Subcutaneous abdominal adipose tissue (tissue), 5 donors: Measurements from ENCODE around the gene U2SURP.

Source experiments
- H3K27ac ChIP-seq: one replicate; pipeline ENCODE4 v1.7.0; 2013; ENCODE audit warnings: low read depth, mild to moderate bottlenecking, inconsistent platforms, low read length, moderate library complexity
- H3K27me3 ChIP-seq, 5 donors: one replicate each; pipeline ENCODE4 v1.7.0; 2013; ENCODE audit warnings: low read length in 5 of 5, inconsistent platforms in 1 of 5; ENCODE audit not compliant: control insufficient read depth in 5 of 5, insufficient read depth in 4 of 5
- H3K36me3 ChIP-seq, 5 donors: one replicate each; pipeline ENCODE4 v1.7.0; 2013; ENCODE audit warnings: low read length in 5 of 5; ENCODE audit not compliant: control insufficient read depth in 5 of 5, insufficient read depth in 5 of 5
- H3K4me1 ChIP-seq, 5 donors: one replicate each; pipeline ENCODE4 v1.7.0; 2013; ENCODE audit warnings: low read length in 5 of 5, mild to moderate bottlenecking in 3 of 5, moderate library complexity in 1 of 5; ENCODE audit not compliant: control insufficient read depth in 5 of 5, insufficient read depth in 5 of 5
- H3K4me3 ChIP-seq, 5 donors: one replicate each; pipeline ENCODE4 v1.7.0; 2013; ENCODE audit warnings: low read length in 5 of 5, low read depth in 1 of 5
- H3K9ac ChIP-seq, 5 donors: one replicate each; pipeline ENCODE4 v1.7.0; 2013; ENCODE audit warnings: low read length in 5 of 5, mild to moderate bottlenecking in 4 of 5, moderate library complexity in 3 of 5
- H3K9me3 ChIP-seq, 5 donors: one replicate each; pipeline ENCODE4 v1.7.0; 2013; ENCODE audit warnings: low read length in 5 of 5; ENCODE audit not compliant: control insufficient read depth in 5 of 5
- donor health status: healthy.
- donor health status: healthy.
- donor health status: healthy.
- donor health status: healthy.
- donor health status: healthy.

The U2SURP gene

GRCh38 chr3:142963234-142963515, 38.2 kb upstream of the U2SURP start:
- Histone ChIP-seq H3K4me1 (peaks cover 2 to 13% (median 8%) of the 10 kb centered on the region in 5 donors), H3K9ac (no peak overlapping the region), H3K9me3 (no peaks in the 10 kb centered on the region), H3K36me3 (no peaks in the 10 kb centered on the region), H3K27me3 (peaks cover 0 to 22% (median 15%) of the 10 kb centered on the region in 5 donors), H3K4me3 (peak overlapping the region in 4 of 5 donors; percentile 61 to 68 (median 66)), H3K27ac (no peak overlapping the region)

- Histone ChIP-seq H3K27me3 (peaks cover 0 to 22% (median 15%) of the 10 kb centered on the region in 5 donors), H3K36me3 (no peaks in the 10 kb centered on the region), H3K4me3 (peak within 1 kb of the TSS; percentile 61 to 81 (median 67)), H3K9me3 (no peaks in the 10 kb centered on the region), H3K4me1 (peaks cover 2 to 13% (median 8%) of the 10 kb centered on the region in 5 donors), H3K27ac (no peak within 1 kb of the TSS), H3K9ac (peak within 1 kb of the TSS in 1 of 5 donors; percentile 47)
These were observed 37.6 kb upstream of the U2SURP start, which contains the start of gene PAQR9 for GRCh38 chr3:142963516-142964448. TSS of gene PAQR9 (minus strand) at chr3:142963674. CDS start at chr3:142963336, 338 bp downstream.

- H3K4me3 ChIP-seq, result no peak overlapping the region
- no peaks in the 10 kb centered on the region for H3K9me3 ChIP-seq
- peaks cover 2 to 13% (median 8%) of the 10 kb centered on the region in 5 donors for H3K4me1 ChIP-seq
- no peaks in the 10 kb centered on the region for H3K36me3 ChIP-seq
- no peak overlapping the region for H3K27ac ChIP-seq
- H3K9ac ChIP-seq, result no peak overlapping the region
- peaks cover 0 to 22% (median 15%) of the 10 kb centered on the region in 5 donors for H3K27me3 ChIP-seq
These were observed 35.8 kb upstream of the U2SURP start for GRCh38 chr3:142965581-142965980.

GRCh38 chr3:142966808-142967207, 34.6 kb upstream of the U2SURP start:
- Histone ChIP-seq H3K4me1 (peaks cover 2 to 13% (median 8%) of the 10 kb centered on the region in 5 donors), H3K9ac (no peak overlapping the region), H3K4me3 (no peak overlapping the region), H3K36me3 (no peaks in the 10 kb centered on the region), H3K9me3 (no peaks in the 10 kb centered on the region), H3K27me3 (peaks cover 0 to 17% (median 13%) of the 10 kb centered on the region in 5 donors), H3K27ac (no peak overlapping the region)

- Histone ChIP-seq H3K4me3 (no peak overlapping the region), H3K27ac (no peak overlapping the region), H3K4me1 (peaks cover 0 to 7% (median 3%) of the 10 kb centered on the region in 5 donors), H3K9ac (no peak overlapping the region), H3K36me3 (no peaks in the 10 kb centered on the region), H3K27me3 (peaks cover 0 to 6% (median 3%) of the 10 kb centered on the region in 5 donors), H3K9me3 (no peaks in the 10 kb centered on the region)
These were observed 32.9 kb upstream of the U2SURP start for GRCh38 chr3:142968319-142969025.

GRCh38 chr3:142971431-142971830, 29.9 kb upstream of the U2SURP start:
- H3K4me3 ChIP-seq, result no peak overlapping the region
- no peaks in the 10 kb centered on the region for H3K36me3 ChIP-seq
- no peaks in the 10 kb centered on the region for H3K9me3 ChIP-seq
- no peak overlapping the region for H3K27ac ChIP-seq
- no peaks in the 10 kb centered on the region for H3K27me3 ChIP-seq
- H3K9ac ChIP-seq, result no peak overlapping the region
- peaks cover 0 to under 1% (median under 1%) of the 10 kb centered on the region in 5 donors for H3K4me1 ChIP-seq

- Histone ChIP-seq H3K9me3 (no peaks in the 10 kb centered on the region), H3K9ac (no peak overlapping the region), H3K36me3 (no peaks in the 10 kb centered on the region), H3K4me1 (peaks cover 0 to 7% (median 7%) of the 10 kb centered on the region in 5 donors), H3K27ac (no peak overlapping the region), H3K4me3 (no peak overlapping the region), H3K27me3 (no peaks in the 10 kb centered on the region)
These were observed 29.1 kb upstream of the U2SURP start for GRCh38 chr3:142972092-142972753.

GRCh38 chr3:142973217-142974009, 28.0 kb upstream of the U2SURP start:
- Histone ChIP-seq H3K4me1 (peaks cover 0 to 7% (median 7%) of the 10 kb centered on the region in 5 donors), H3K27ac (no peak overlapping the region), H3K27me3 (no peaks in the 10 kb centered on the region), H3K36me3 (no peaks in the 10 kb centered on the region), H3K9ac (no peak overlapping the region), H3K4me3 (no peak overlapping the region), H3K9me3 (no peaks in the 10 kb centered on the region)

- H3K9ac ChIP-seq, result no peak overlapping the region
- no peak overlapping the region for H3K4me3 ChIP-seq
- H3K27me3 ChIP-seq, result no peaks in the 10 kb centered on the region
- H3K9me3 ChIP-seq, result no peaks in the 10 kb centered on the region
- H3K4me1 ChIP-seq, result peaks cover 0 to 7% (median 7%) of the 10 kb centered on the region in 5 donors
- H3K36me3 ChIP-seq, result no peaks in the 10 kb centered on the region
- no peak overlapping the region for H3K27ac ChIP-seq
These were observed 25.9 kb upstream of the U2SURP start for GRCh38 chr3:142975316-142975995.
